HL-60 (cell line): ENCODE measurements around the gene ATXN7L3.

Source experiments
- CTCF ChIP-seq: IDR thresholded peaks from one replicate; pipeline ENCODE4 v1.5.1; 2011; ENCODE audit warnings: low read length, control low read depth, inconsistent platforms; ENCODE audit not compliant: insufficient read depth
- GABPA ChIP-seq: IDR thresholded peaks from 2 replicates; pipeline ENCODE4 v1.6.1; 2012; ENCODE audit warnings: low read depth
- POLR2AphosphoS5 ChIP-seq: IDR thresholded peaks from 2 replicates; pipeline ENCODE4 v1.6.1; 2012; ENCODE audit warnings: low read depth
- REST ChIP-seq: IDR thresholded peaks from 2 replicates; pipeline ENCODE4 v1.6.1; 2012; ENCODE audit warnings: low read depth; ENCODE audit not compliant: insufficient replicate concordance
- SPI1 ChIP-seq: IDR thresholded peaks from 2 replicates; pipeline ENCODE4 v1.6.1; 2012; ENCODE audit warnings: low read depth, mild to moderate bottlenecking, borderline replicate concordance

GRCh38 chr17:44229090-44229489 lies 29.4 kb upstream of the ATXN7L3 start:
- no peak for TF ChIP-seq CTCF
- no peak for TF ChIP-seq POLR2AphosphoS5
- TF ChIP-seq GABPA: no peak
- TF ChIP-seq REST: no peak
- TF ChIP-seq SPI1: no peak
